Subcutaneous adipose tissue (tissue), 4 donors: ENCODE data around the gene DSC1. TPM values are rescaled to one million over a fixed set of nuclear protein-coding genes. Genes with fewer than 3 reads are reported as not detected.

Experiments
- total RNA-seq, 4 donors: library from RNA; depleted of rRNA; stranded (reverse); fragments of >200 nt; gene quantifications; one replicate each; pipeline ENCODE4 v1.1.0, GENCODE V29; 2016
- TF ChIP-seq, protein P1 (sequence below): fragments of 450-650 bp; IDR thresholded peaks from one replicate; pipeline ENCODE4 v1.5.1; 2016; ENCODE audit warnings: low read depth, mild to moderate bottlenecking, control low read depth, antibody characterized with exemption, moderate library complexity

DSC1 gene
- total RNA-seq, 4 donors from 2014 or later: not detected

DNA sequence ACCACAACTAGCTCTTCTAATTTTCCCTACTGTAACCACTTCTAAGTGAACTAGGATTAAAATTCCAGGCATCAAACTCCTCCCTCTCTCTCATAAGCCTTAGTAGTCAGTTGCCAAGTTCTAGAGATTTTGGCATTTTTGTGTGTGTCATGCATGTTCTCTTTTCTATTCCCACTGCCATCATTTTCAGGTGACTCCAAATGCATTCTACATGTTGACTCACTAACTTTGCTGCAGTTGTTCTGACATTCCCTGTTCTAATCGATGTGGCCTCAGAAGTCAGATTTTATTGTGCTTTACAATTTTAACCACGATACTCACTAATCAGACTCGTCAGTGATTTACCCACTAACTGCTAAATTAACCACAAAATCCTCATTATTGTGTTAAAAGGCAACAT is 13.3 kb downstream of the DSC1 start:
- TF ChIP-seq, protein P1, sequence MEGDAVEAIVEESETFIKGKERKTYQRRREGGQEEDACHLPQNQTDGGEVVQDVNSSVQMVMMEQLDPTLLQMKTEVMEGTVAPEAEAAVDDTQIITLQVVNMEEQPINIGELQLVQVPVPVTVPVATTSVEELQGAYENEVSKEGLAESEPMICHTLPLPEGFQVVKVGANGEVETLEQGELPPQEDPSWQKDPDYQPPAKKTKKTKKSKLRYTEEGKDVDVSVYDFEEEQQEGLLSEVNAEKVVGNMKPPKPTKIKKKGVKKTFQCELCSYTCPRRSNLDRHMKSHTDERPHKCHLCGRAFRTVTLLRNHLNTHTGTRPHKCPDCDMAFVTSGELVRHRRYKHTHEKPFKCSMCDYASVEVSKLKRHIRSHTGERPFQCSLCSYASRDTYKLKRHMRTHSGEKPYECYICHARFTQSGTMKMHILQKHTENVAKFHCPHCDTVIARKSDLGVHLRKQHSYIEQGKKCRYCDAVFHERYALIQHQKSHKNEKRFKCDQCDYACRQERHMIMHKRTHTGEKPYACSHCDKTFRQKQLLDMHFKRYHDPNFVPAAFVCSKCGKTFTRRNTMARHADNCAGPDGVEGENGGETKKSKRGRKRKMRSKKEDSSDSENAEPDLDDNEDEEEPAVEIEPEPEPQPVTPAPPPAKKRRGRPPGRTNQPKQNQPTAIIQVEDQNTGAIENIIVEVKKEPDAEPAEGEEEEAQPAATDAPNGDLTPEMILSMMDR: no peak

DNA sequence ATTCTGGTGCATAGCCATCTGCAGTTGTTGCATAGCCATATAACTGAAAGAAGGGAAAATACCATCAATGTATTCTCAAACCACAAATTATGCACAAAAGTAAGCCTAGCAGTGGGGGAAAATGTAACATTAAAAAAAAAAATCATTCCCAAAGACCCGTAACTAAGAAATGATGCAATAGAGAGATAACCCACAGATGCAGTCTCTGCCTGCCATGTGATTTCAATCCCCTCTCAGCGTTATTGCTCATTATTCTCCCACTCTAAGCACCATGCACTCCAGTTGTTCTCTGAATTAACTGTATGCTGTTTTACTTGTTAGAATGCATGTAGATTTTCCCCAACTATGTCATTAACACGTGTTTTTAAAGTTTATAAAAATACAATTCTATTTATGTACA is 14.1 kb downstream of the DSC1 start:
- TF ChIP-seq, protein P1: no peak

DNA sequence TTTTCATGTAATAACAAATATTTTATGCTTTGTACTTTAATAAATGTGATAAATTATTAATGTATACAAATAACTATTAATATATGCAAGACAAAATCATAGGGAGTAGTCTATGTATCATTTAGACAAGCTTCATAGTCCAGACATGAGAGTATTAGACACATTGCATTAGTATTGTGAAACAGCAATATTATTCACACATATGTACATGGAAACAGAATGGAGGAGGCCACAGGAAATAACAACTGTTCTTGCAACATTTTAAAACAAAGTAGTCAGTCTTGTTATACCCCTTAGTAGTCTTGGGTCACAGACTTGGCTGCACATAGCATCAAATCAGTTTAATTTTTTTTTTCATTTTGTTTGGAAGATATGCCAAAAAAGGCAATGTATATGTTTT is 15.8 kb downstream of the DSC1 start:
- TF ChIP-seq, protein P1: no peak

DNA sequence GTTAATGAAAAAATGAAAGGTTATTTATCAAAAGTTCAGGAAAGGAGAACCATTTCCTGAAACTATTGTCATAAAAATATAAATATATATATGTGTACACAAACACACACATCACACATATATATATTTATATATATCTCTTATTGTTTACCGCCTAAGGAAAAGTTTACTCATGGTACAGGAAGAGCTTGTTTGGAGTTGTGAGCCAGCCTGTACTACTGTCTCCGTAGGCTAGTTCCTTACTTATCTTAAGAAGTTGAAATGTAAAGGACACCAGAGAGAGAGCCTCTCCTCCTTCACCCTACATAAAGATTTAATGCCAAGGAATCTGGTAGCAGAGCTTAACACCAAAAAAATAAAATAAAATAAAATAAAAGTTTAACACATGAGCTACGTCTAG is 19.6 kb downstream of the DSC1 start:
- TF ChIP-seq, protein P1: no peak

DNA sequence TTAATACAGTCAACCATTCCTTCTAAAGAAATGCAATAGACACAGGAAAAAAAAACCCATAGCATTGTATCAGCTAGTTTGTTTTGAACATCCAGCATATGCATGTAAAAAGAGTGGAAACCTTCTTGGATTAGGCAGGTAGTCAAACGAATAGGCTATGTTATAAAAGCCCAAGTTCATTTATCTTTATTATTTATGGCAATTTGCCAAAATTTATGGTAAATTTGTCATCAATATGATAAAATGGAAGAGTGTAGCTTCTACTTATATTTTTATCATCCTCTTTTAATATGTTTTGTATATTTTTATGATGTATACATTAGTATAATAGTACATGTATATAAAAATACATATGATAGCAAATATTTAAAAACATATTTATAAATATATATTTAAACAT is 23.9 kb downstream of the DSC1 start:
- TF ChIP-seq, protein P1: no peak

DNA sequence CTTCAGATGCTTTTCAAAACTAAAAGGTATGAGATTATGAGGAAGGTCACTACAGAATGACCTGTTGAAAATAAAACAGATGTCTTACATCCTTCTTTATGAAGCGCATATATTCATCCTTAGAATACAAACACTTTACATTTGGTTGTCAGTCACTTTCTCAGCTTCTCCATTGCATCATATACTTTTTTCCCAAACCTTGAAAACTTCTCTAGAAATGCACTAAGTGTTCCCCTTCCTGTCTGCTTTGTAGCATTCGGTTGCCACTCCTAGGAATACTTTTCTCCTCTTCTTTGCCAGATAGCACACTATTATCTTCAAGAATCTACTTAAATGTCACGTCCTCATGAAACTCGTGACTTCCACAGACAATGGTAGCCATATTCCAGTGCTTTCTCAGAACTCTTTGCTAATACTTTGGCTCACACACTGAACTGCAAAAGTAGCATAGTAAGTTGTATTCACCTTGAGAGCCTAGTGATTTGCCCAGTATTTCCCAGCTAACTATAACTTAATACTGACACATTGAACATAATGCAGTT is 27.6 kb downstream of the DSC1 start:
- TF ChIP-seq, protein P1: no peak

DNA sequence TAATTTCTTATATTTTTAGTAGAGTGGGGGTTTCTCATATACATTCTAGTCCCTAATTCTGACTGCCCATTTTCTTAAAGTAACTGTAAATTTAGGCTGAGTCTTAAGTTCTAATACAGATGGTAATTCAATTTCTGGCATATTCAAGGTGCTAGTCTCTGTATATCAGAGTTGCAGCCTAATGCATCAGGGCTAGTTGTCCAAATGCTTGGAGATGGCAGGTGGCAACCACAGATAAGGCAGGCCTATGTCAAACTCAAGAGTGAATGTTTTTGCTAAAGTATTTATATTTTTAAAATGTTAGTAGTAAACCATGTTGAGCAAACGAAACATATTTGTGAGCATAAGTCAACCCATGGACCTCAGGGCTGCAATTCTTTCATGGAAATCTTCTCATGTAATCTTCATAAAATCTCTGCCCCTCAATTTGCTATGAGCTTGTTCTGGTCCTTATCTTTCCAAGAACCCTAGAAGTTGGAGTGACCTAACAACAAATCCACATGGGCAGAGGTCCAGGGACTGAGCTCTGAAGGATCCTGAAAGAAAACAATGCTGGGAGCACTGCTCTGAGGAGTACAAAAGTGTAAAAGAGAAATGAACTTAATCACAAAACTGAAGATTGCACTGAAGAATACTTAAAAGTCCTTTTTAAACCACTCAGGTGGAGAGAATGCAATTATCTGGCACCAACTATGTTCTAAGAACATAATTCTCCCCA is 33.1 kb downstream of the DSC1 start:
- TF ChIP-seq, protein P1: no peak
